ENCODE measurements around the gene RNPS1. TPM values are rescaled to one million over a fixed set of nuclear protein-coding genes. Genes with fewer than 3 reads are reported as not detected.

RNPS1 gene
- total and polyA plus RNA-seq, 2 of the 4 experiments (the other 2 are of a cell fraction): 57.5 to 192 TPM

- DNase-seq (no peak), ATAC-seq (ENCODE audit: low read depth) (no peak)
- no peak overlapping the region for H3K27ac ChIP-seq (ENCODE audit: insufficient read depth, low read length)
- H3K9ac ChIP-seq (ENCODE audit: low read depth, low read length): no peak overlapping the region
- no peak overlapping the region for H3K56ac ChIP-seq (ENCODE audit: extremely low read depth, insufficient read depth, low read length)
- intact Hi-C loops (cut with micrococcal nuclease) (no loop called here), dilution Hi-C loops (cut with HindIII; ENCODE audit: low sequenced_read_pairs, unreplicated experiment) (no loop called here), in situ Hi-C loops (cut with MboI; ENCODE audit: low sequenced_read_pairs) (no loop called here)
- H2BK20ac ChIP-seq (ENCODE audit: low read depth, low read length): no peak overlapping the region
- no peak overlapping the region for H4K8ac ChIP-seq (ENCODE audit: low read depth in 2 of 2, low read length in 2 of 2)
- H3K4me2 ChIP-seq (ENCODE audit: low read depth, low read length): no peak overlapping the region
- no TSS peak for BruUV-seq (replicated peaks)
- no peaks in the 10 kb centered on the region for H3K4me1 ChIP-seq (ENCODE audit: control insufficient read depth, insufficient read depth, low read length)
- no peak overlapping the region for H2BK5ac ChIP-seq (ENCODE audit: low read depth, low read length, poor library complexity, severe bottlenecking)
- no peaks in the 10 kb centered on the region for H3K79me1 ChIP-seq (ENCODE audit: low read depth in 1 of 2, low read length in 2 of 2)
- H3K14ac ChIP-seq (replicated peaks; ENCODE audit: low read depth, low read length): no peak overlapping the region
- no peak overlapping the region for H2BK15ac ChIP-seq (ENCODE audit: low read depth, low read length)
- H2AK5ac ChIP-seq (ENCODE audit: low read depth, low read length): no peak overlapping the region
- no peak overlapping the region for H3K4ac ChIP-seq (ENCODE audit: low read depth, low read length)
- no peak overlapping the region for H3K4me3 ChIP-seq (ENCODE audit: insufficient read depth, low read depth, low read length)
- 61% methylated on average over 5 of the region's 26 CpGs; no CpG with 5 or more reads in 1 of the 2 experiments for WGBS, 2 experiments (ENCODE audit: extremely low coverage in 2 of 2, insufficient read length in 1 of 2)
- no peaks in the 10 kb centered on the region for H3K36me3 ChIP-seq (ENCODE audit: control insufficient read depth, insufficient read depth, low read length)
- peaks cover 44% of the 10 kb centered on the region for H3K27me3 ChIP-seq (ENCODE audit: control insufficient read depth, insufficient read depth, low read length)
- no peak for TF ChIP-seq RAD21 (IDR thresholded peaks at IDR 0.05; ENCODE audit: low read length)
- no peaks in the 10 kb centered on the region for H3K9me1 ChIP-seq (ENCODE audit: insufficient read depth, low read length)
- no peaks in the 10 kb centered on the region for H4K20me1 ChIP-seq (ENCODE audit: insufficient read depth, low read length)
- H3K23ac ChIP-seq (ENCODE audit: low read depth, low read length): no peak overlapping the region
- H2AK9ac ChIP-seq (replicated peaks; ENCODE audit: low read depth, low read length, poor library complexity): peak overlapping the region; percentile 65
- H2AFZ ChIP-seq (replicated peaks; ENCODE audit: low read length, poor library complexity): no peak overlapping the region
- no peak overlapping the region for H3K18ac ChIP-seq (ENCODE audit: low read depth, low read length)
- H2BK120ac ChIP-seq (ENCODE audit: low read depth, low read length): no peak overlapping the region
- H4K5ac ChIP-seq (ENCODE audit: low read depth, low read length): no peak overlapping the region
- ChIA-PET POLR2A (ENCODE audit: unreplicated experiment) (no interaction called here), CTCF (no interaction called here)
- H3K9me3 ChIP-seq (ENCODE audit: control insufficient read depth, insufficient read depth, low read length): no peaks in the 10 kb centered on the region
- no peak overlapping the region for H4K91ac ChIP-seq (ENCODE audit: insufficient read depth, low read depth, low read length)
These were observed 15.1 kb upstream of the RNPS1 start for GRCh38 chr16:2282866-2283555.

Measured in IMR-90 (cell line).